WI38 (cell line): ENCODE measurements around the gene SCN1B.
"Not testable (repeated sequence)": the region's sequence is repeated elsewhere in the genome, so short reads cannot be mapped to it uniquely, and the experiment has no call there.

Experiments used
- H3K4me3 ChIP-seq: 2 replicates; pipeline ENCODE4 v1.5.1; 2011; ENCODE audit warnings: low read depth, mild to moderate bottlenecking, control low read depth, low read length
- CTCF ChIP-seq: IDR thresholded peaks from 2 replicates; pipeline ENCODE4 v1.5.1; 2012; ENCODE audit warnings: low read depth, mild to moderate bottlenecking, control low read depth, low read length

Gene SCN1B

GRCh38 chr19:35043906-35044305 is 13.6 kb downstream of the SCN1B start:
- H3K4me3 ChIP-seq = no peak overlapping the region
- no peak for TF ChIP-seq CTCF

- peak; percentile 97 for TF ChIP-seq CTCF
- no peak overlapping the region for H3K4me3 ChIP-seq
These were observed 14.2 kb downstream of the SCN1B start for GRCh38 chr19:35044317-35045117.

GRCh38 chr19:35045667-35046300 is 15.5 kb downstream of the SCN1B start:
- H3K4me3 ChIP-seq = no peak overlapping the region
- peak; percentile 50 for TF ChIP-seq CTCF

- H3K4me3 ChIP-seq = no peak overlapping the region
- TF ChIP-seq CTCF = no peak
These were observed 16.2 kb downstream of the SCN1B start for GRCh38 chr19:35046461-35046860.

GRCh38 chr19:35048911-35049411 is 18.7 kb downstream of the SCN1B start:
- TF ChIP-seq CTCF = no peak
- no peak overlapping the region for H3K4me3 ChIP-seq

GRCh38 chr19:35049456-35049855 is 19.2 kb downstream of the SCN1B start:
- TF ChIP-seq CTCF = no peak
- no peak overlapping the region for H3K4me3 ChIP-seq

GRCh38 chr19:35050662-35051061 is 20.4 kb downstream of the SCN1B start:
- H3K4me3 ChIP-seq = not testable (repeated sequence)

- not testable (repeated sequence) for H3K4me3 ChIP-seq
These were observed 21.0 kb downstream of the SCN1B start for GRCh38 chr19:35051268-35051667.
